Measurements from ENCODE around the gene CMAS.
"Not testable (repeated sequence)": the region's sequence is repeated elsewhere in the genome, so short reads cannot be mapped to it uniquely, and the experiment has no call there.

The CMAS gene

DNA sequence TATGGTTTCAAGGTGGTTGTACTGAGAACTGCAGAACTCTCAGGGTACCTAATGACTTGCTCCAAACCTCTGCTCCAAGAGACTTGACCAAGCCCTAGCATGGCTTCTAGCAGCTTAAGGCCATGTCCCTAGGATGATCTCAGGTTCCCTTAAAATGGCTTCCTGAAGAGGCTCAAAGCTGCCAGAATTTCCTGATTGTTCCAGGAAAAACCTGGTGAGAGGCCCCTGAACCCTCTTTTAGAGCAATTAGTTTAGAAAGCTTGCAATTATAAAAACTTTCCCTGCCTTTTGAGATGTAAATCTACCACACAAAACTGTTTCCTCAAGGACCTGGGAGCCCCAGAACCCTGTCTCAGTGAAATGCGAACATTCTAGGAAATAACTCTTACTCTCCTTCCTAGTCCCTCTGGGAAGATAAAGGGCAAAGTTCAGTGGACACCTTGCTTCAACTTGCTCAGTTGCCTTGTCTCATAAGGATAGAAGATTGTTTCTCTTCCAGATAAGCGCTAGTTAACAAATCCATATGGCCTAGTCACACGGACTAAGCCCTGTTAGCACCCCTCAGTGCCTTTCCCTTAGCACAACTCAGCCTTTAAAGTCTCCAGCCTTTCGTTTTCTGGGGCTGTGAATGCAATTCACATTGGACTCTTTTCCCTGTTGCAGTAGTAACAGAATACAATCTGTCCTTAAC, 2.5 kb downstream of the CMAS start:
- DNase-seq, result no peak

DNA sequence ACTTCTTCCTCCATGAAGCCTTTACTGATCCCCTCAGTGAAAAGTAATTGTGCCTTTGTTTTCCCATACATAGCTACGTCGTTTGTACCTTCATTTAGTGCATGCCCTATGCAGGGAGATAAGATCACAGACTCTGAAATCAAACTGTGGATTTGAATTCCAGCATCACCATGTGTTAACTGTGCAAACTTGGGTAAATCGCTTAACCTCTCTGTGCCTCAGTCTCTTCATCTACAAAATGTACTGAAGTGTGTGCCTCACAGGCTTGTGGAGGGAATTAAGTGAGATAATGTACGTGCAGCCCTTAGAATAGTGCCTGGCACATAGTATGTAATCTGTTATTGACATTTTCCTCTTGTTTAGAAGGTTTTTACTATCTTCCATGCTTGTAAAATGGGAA, 4.1 kb downstream of the CMAS start:
- no peak for DNase-seq

DNA sequence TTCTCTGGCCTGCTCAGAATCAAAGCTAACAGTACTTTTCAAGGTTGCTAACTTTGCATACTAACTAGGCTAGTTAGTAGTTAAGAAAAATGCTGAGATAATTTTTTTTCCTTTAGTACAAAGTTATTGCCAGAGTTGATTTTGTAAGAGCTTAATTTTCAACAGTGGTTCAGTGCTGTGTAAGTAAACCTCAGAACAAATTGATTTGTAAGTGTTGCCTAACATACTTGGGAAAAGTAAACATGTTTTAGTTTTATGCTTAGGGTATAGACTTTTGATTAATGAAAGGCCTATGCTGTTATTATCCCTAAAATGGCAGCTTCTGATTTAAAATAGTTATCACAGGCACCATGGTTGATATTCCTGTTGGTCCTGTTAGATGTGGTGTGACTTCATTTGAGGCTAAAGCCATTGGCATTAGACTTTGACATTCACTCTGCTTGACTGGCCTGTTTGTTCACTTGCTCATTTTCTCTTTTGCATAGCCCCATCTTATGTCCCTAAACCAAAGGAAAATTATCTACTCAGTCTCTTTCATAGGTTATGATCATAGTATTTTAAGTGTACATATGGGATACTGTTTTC, 5.2 kb downstream of the CMAS start:
- no peak for DNase-seq

DNA sequence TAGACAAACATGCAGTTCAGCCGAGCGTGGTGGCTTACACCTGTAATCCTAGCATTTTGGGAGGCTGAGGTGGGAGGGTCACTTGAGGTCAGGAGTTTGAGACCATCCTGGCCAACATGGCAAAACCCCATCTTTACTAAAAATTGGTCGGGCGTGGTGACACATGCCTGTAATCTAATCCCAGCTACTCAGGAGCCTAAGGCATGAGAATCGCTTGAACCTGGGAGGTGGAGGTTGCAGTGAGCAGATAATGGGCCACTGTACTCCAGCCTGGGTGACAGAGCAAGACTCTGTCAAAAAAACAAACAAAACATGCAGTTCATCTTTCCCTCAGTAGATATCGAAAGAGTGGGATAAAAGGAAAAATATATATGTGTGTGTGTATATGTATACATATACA, 7.0 kb downstream of the CMAS start:
- not testable (repeated sequence) for DNase-seq

DNA sequence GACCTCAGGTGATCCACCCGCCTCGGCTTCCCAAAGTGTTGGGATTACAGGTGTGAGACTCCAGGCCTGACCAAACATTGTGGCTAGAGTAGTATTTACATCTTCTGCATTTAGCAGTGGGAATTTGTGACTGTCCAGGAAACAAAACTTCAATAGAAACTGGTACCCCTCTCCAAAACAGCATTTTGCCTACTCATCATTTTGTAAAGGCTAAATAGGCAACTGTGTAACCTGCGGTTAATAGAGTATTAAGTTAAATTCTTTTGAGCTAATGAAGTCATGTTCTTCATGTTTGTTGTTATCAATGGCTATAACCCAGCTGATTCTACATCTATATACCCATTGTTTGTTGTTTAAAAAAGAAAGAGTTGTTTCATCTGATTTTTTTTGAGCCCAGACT, 8.1 kb downstream of the CMAS start:
- DNase-seq, result no peak

DNA sequence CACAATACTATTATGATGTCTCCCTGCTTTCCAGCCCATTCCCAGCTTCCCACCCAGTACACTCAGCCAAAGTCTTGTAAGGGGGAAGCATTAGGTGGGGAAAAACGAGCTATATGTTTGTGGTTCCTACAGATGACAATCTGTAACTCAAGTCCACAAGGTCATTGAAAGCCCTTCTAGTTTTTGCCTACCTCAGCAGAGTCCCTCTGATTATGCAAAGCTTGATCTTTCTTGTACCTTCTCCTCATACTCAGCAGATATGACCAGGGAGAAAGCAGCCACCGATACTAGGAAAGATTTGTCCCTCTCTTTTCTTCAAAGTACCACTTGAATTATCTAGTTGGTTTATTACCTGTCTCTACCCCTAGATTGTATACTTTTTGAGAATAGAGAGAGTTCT, 10.6 kb downstream of the CMAS start:
- no peak for DNase-seq

DNA sequence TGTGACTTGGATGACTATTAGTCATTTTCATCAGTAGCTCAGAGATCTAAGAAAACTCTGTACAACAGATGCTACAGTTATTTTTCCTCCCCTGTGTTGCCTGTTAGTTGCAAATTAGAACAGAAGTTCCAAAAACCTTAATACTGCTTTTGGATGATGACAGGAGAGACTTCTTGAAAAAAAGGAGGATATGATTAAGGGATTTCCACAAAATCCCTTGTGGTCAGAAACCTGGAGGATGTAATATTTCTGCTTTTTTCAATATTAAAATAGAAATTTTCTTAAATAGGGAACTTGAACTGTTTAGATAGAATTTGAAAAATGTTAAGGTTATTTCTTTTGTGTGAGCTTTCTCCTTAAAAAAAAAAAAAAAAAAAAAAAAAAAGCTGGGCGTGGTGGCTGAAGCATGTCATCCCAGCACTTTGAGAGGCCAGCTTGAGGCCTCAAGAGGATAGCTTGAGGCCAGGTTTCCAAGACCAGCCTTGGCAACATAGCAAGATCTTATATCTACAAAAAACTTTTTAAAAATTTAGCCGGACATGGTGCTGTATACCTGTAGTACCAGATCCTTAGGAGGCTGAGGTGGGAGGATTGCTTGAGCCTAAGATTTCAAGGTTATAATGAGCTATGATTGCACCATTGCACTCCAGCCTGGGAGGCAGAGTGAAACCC, 14.1 kb downstream of the CMAS start:
- DNase-seq, result no peak

DNA sequence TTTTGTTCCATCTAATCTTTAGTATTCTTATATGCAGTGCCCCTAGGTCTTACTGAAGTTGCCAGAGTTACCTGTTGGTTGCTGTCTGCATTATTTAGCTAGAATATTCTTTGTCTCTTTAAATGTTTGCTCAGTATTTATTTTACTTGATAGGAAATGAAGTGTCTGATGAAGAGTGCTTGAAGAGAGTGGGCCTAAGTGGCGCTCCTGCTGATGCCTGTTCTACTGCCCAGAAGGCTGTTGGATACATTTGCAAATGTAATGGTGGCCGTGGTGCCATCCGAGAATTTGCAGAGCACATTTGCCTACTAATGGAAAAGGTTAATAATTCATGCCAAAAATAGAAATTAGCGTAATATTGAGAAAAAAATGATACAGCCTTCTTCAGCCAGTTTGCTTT, 18.9 kb downstream of the CMAS start:
- no peak for DNase-seq

DNA sequence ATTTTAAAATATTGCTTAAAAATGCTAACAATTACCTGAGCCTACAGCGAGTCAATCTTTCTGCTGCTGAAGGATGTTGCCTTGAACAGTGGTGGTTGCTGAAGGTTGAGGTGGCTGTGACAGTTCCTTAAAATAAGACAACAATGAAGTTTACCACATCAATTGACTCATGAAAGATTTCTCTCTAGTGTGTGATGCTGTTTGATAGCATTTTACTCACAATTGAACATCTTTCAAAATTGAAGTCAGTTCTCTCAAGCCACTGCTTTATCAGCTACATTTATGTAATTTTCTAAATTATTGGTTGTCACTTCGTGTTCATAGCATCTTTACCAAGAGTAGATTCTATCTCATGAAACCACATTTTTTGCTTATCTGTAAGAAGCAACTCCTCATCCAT, 20.3 kb downstream of the CMAS start:
- DNase-seq, result no peak

DNA sequence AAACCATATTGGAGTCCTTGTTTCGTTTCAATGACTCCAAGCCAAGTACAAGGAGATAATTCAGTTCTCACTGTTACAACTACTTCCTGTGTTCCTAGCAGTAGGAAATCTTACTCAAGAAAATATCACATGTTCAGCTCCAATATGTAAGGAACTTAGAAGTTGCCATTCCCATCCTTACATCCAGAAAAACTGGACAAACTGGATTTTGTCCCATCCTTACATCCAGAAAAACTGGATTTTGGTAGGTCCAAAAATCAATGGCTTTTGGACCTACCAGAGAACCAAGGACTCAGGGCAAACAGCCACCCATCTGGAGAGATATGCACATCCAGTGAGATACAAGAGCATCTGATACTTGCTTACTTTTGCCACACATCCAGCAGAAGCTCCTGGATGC, 23.8 kb downstream of the CMAS start:
- DNase-seq, result no peak

DNA sequence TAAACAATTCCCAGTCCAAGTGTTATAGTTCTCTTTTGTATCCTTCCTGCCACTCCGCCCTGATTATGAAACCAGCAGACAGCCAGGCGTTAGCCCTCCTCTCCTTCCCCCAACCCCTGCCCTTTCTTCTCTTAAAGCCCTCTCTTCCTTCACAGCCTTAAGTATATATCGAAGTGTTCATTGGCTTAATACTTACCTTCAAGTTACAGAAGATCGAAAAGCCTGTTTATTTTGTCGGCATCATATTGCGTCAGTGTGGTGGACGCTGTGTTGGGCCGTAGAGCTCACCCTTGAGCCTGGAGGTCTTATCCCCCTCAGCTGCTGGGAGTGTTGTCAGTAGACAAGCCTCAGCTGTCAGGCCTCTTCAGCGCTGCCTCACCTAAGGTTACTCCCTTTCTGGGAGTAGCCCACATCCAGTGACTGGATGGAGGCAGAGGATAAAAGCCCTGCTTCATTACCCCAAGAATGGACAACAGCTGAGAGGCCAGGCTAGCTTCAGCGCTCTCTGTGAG, 36.2 kb downstream of the CMAS start:
- DNase-seq, result no peak

DNA sequence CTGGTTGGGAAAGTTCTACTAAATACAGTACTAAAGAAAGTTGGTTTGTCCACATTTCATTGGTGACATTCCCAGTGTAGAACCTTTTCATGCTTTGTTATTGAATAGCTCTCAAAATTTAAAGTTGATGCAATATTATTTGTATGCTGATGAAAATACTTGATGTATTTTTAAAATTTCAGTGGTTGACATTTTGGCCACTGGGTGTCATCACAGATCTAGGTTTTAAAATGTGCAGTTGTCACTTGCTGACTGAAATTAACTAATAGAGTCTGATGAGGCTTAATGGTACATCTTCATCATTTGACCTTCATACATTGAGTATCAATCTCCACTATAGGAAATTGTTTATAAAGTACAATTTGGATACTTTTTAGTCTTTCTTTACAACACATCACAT, 37.1 kb downstream of the CMAS start:
- peak; percentile 2 for DNase-seq

DNA sequence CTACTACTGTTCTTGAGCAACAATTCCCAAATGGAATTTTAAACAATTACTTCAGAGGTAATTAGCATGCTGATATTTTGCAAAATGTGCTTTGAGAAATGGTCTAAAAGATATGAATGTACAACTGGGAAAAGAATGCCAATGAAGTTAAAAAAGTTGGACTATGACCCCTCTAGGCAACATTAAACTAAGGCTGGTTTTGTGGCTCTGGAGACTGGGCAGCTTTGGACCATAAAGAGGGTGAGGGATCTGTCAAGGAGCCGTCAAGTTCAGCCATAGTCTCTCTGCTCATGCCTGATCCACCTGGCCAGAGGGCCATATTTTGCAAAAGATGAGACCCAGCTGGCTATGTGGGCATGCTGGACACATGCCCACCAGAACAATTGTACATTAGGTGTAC, 38.8 kb downstream of the CMAS start:
- DNase-seq, result no peak

DNA sequence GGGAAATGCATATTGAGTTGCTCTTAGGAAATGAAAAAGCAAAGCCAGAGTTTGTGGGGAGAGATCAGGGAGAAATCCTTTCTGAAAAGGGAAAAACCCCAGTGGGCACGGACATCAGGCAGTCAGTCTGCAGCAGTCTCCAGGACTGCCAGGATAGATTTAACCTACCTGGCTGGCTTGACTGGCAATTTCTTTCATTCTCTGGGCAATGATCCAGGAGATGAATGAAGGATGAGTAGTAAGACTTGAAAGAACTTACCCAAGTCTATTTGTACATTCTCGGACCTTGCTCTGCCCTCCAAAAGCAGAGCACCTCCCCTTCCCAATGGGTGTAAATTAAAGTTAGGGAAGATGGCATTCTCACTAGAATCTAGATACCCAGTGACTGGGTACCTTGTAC, 42.9 kb downstream of the CMAS start:
- no peak for DNase-seq

DNA sequence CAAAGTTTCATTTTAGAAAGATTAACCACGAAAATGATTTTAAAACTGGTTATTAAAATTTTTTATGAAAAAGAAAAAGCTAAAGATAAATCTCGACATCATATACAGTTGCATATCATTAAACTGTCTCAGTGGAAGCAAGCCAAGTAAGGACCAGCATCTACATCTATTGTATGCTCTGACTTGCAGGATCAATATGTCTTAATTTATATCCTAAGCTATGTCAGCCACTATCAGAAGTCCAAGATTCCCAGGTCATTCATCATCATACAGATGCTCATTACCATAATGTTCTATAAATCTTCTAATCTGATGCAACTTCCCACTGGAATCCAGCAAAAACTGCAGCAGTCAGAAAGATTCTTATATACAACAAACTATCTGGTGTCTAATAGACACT, 43.5 kb downstream of the CMAS start:
- DNase-seq, result no peak

DNA sequence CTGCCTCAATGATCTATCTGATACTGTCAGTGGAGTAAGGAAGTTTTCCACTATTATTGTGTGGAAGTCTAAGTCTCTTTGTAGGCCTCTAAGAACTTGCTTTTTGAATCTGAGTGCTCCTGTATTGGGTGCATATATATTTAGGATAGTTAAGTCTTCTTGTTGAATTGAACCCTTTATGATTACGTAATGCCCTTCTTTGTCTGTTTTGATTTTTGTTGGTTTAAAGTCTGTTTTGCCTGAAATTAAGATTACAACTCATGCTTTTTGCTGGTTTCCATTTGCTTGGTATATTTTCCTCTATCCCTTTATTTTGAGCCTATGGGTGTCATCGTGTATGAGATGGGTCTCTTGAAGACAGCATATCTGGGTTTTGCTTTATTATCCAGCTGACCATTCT, 53.0 kb downstream of the CMAS start:
- not testable (repeated sequence) for DNase-seq

DNA sequence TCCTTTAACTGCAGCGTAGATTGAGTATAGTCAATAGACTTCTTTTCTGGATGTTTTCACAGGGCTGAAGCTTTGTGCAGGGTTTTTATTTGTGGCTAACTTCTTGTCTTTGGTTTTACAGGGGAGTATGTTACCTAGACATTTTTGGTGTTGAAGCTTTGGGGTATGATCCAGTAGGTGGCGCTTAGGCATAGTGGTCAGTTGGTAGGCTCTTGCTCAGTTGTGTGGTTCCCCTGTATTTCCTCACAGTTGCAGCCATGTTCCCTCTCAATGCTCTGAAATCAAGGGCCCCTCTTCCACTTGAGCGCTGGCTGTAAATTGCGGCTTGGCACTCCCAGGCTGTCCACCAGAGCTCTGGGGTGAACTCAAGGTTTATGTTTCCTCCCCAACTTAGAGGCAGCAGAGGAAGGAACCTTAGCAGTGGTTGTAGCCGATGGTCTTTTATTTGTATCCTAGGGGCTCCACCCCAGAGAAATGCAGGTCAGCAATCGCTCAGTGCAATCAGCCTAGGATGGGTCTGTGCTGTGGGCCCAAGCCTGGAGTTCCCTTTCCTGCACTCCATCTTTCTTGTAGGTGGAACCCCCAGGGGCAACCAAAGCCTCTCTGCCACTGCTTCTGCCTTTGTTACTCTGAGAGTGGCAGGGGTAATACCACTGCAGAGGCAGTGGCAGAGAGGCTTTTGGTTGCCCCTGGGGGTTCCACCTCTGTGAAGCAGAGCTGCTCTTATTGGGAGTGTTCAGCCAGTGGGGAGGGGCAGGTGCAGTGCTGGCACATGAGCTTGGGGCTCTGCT, 55.1 kb downstream of the CMAS start:
- DNase-seq, result peak; percentile 5

DNA sequence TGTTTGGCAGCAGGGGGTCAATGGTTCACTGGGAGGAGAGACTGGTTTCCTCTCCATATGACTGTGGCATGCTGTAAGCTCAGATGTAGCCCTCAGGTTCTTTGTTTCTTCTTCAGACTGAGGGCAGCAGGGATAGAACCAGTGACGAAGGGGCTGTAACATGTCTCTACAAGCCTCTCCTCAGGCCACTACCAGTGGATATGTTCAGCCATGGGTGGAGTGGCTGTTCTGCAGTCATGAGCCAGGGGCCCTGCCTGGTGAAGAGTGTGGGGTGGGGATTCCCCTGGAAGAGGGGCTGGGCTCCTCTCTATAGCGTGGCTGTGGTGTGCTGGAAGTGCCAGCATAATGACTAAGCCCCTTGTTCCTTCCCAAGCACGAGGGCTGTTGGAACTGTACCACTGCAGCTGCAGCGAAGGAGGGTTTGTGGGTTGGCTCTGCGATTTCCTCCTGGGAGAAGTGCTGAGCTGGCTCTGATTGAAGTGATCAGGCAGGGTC, 55.8 kb downstream of the CMAS start:
- DNase-seq, result no peak

DNA sequence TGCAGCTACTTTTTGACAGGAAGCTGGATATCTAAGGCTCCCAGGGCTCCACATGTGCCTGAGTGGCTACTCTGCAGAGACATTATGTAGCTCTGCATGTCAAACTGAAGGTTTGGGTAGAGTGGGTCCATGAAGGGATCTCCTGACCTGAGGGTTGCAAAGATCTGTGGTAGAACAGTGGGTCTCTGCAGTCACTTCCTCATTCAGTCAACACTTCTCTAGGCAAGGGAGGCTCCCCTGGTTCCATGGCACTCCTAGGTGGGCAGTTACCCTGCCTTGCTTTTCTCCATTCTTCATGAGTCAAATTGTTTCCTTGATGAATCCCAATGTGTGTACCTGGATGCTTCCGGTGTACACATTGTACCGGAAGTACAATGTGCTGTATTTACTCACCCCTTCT, 57.4 kb downstream of the CMAS start:
- DNase-seq, result no peak

DNA sequence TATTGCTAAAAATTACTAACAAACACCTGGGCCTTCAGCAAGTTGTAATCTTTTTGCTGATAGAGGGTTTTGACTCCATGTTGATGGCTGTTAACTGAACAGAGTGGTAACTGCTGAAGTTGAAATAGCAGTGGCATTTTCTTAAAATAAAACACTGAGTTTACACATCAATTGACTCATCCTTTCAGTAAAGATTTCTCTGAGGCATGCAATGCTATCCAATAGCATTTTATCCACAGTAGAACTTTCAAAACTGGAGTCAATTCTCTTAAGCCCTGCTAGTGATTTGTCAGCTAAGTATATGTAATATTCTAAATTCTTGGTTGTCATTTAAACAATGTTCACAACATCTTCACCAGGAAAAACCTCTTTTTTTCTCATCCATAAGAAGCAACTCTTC, 59.5 kb downstream of the CMAS start:
- DNase-seq, result no peak

DNA sequence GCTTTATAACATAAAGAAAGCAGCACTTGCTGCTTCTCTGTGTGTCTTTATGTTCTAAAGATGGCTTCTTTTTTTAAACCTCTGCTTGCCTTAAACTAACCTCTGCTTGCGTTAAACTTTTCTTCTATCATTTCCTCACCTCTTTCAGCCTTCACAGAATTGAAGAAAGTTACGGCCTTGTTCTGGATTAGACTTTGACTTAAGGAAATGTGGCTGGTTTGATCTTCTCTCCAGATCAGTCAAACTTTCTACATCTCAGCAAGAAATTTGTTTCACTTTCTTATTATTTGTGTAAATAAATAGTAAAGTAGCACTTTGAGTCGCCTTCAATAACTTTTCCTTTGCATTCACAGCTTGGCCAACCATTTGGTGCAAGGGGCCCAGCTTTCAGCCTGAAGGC, 64.2 kb downstream of the CMAS start:
- DNase-seq, result no peak
